ENCODE measurements around the gene SNX20. TPM values are rescaled to one million over a fixed set of nuclear protein-coding genes. Genes with fewer than 3 reads are reported as not detected.

The SNX20 gene
- total and polyA plus RNA-seq, 10 of the 15 experiments (the other 5 are each of a cell fraction or from before 2014, with no cell fraction given) = 4.6 to 30.8 (median 21.9) TPM

GRCh38 chr16:50696575-50697420, 15.7 kb upstream of the SNX20 start (continued):
- TF ChIP-seq BCL3 (IDR thresholded peaks at IDR 0.05; ENCODE audit: borderline replicate concordance, insufficient read depth, low read depth, low read length, poor library complexity, severe bottlenecking) (no peak), IRF4 (IDR thresholded peaks at IDR 0.05; ENCODE audit: low read depth, low read length) (no peak), MEF2A (IDR thresholded peaks at IDR 0.05; ENCODE audit: insufficient read depth, low read depth, low read length) (no peak), CBFB (IDR thresholded peaks at IDR 0.05; ENCODE audit: low read depth) (no peak), MEF2B (IDR thresholded peaks at IDR 0.05; ENCODE audit: partially characterized antibody, poor library complexity, severe bottlenecking) (no peak), PBX3 (IDR thresholded peaks at IDR 0.05; ENCODE audit: insufficient replicate concordance, low read depth, low read length) (no peak), USF2 (IDR thresholded peaks at IDR 0.05; ENCODE audit: borderline replicate concordance, low read depth, low read length) (peak; percentile 88), ZNF274 (IDR thresholded peaks at IDR 0.05; ENCODE audit: insufficient read depth, insufficient read length) (no peak), TAF1 (IDR thresholded peaks at IDR 0.05; ENCODE audit: borderline replicate concordance, low read depth, low read length) (no peak), TCF12 (IDR thresholded peaks at IDR 0.05; ENCODE audit: low read depth, low read length) (no peak), NKRF (conservative IDR thresholded peaks at IDR 0.05) (peak; percentile 55; the same call in 1 of the 2 replicates), TARDBP (IDR thresholded peaks at IDR 0.05; ENCODE audit: borderline replicate concordance) (no peak), JUND (IDR thresholded peaks at IDR 0.05; ENCODE audit: low read depth, low read length) (no peak), SKIL (IDR thresholded peaks at IDR 0.05; ENCODE audit: low read depth, poor library complexity, severe bottlenecking) (no peak), FOS (IDR thresholded peaks at IDR 0.05; ENCODE audit: borderline replicate concordance, extremely low read depth, insufficient read length) (no peak), KAT2A (conservative IDR thresholded peaks at IDR 0.05; ENCODE audit: control insufficient read depth, low read depth, low read length) (no peak), GATAD2B (conservative IDR thresholded peaks at IDR 0.05; ENCODE audit: low read depth) (no peak), RAD51 (IDR thresholded peaks at IDR 0.05) (peak; percentile 97), IKZF1 (conservative IDR thresholded peaks at IDR 0.05) (peak; percentile 77), ZNF622 (IDR thresholded peaks at IDR 0.05) (no peak), STAT3 (IDR thresholded peaks at IDR 0.05; ENCODE audit: low read depth, low read length) (no peak), ZNF207 (IDR thresholded peaks at IDR 0.05; ENCODE audit: borderline replicate concordance) (no peak)

Measured in GM12878 (cell line).